Measurements from ENCODE around the gene TMTC1.

- TF ChIP-seq, protein P1, sequence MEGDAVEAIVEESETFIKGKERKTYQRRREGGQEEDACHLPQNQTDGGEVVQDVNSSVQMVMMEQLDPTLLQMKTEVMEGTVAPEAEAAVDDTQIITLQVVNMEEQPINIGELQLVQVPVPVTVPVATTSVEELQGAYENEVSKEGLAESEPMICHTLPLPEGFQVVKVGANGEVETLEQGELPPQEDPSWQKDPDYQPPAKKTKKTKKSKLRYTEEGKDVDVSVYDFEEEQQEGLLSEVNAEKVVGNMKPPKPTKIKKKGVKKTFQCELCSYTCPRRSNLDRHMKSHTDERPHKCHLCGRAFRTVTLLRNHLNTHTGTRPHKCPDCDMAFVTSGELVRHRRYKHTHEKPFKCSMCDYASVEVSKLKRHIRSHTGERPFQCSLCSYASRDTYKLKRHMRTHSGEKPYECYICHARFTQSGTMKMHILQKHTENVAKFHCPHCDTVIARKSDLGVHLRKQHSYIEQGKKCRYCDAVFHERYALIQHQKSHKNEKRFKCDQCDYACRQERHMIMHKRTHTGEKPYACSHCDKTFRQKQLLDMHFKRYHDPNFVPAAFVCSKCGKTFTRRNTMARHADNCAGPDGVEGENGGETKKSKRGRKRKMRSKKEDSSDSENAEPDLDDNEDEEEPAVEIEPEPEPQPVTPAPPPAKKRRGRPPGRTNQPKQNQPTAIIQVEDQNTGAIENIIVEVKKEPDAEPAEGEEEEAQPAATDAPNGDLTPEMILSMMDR (IDR thresholded peaks at IDR 0.05): no peak
- no peak for TF ChIP-seq POLR2A (IDR thresholded peaks at IDR 0.05)
Measured at GRCh38 chr12:29759950-29760349, 23.8 kb downstream of the TMTC1 start.
